Measurements from ENCODE around the gene SLC25A13. TPM values are rescaled to one million over a fixed set of nuclear protein-coding genes. Genes with fewer than 3 reads are reported as not detected.
"Not testable (repeated sequence)": the region's sequence is repeated elsewhere in the genome, so short reads cannot be mapped to it uniquely, and the experiment has no call there.

Gene SLC25A13
- total RNA-seq, 2 experiments from 2014 or later: 9.1 to 10.7 TPM

DNA sequence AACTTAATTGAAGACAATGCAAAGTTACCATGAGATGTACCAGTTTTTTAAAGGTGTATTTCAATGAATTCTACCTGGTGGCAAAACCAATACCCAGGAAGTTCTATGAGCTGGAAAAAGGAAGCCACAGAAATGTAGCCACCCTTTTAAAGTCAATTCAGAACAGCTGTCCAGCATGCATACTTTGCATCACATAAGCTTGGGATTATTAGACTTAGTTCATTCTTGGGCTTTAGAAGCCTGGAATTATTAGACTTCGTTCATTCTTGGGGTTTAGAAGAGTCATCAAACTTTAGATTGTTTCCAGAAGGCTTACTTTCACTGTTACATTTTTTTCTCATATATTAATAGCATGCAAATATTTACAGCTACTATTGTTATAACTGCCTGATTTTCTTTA lies 20.9 kb downstream of the SLC25A13 start:
- Mint-ChIP-seq H3K36me3 (peaks cover 4% of the 10 kb centered on the region), H3K9me3 (no peaks in the 10 kb centered on the region), H3K4me1 (peaks cover 9% of the 10 kb centered on the region), H3K4me3 (no peak overlapping the region), H3K27ac (no peak overlapping the region), H3K27me3 (no peaks in the 10 kb centered on the region)
- POLR2A ChIA-PET: no interaction called here
- ATAC-seq (ENCODE audit: low read depth) (no peak), DNase-seq (no peak)

DNA sequence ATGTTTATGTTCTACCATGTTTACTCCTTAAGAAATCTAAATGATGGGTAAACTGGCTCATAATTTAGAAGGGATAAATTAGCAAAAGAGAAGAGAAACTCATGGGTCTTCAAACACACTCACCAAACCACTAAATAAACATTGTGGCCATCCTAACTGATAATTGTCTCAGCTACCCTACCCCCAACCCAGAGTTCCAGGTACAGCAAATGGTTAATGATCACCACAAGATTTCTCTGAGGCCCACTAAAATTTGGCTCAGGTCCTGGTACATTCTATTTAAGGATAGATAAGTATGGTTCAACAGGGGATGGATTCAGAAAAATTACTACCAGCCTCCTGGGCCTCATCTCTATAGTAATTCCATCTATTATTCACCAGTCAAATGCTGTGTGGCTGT lies 21.4 kb downstream of the SLC25A13 start:
- no peak overlapping the region for H3K4me3 Mint-ChIP-seq
- peaks cover 5% of the 10 kb centered on the region for H3K36me3 Mint-ChIP-seq
- ATAC-seq (ENCODE audit: low read depth) (no peak), DNase-seq (no peak)
- H3K27me3 Mint-ChIP-seq: no peaks in the 10 kb centered on the region
- no peaks in the 10 kb centered on the region for H3K9me3 Mint-ChIP-seq
- peaks cover 8% of the 10 kb centered on the region for H3K4me1 Mint-ChIP-seq
- POLR2A ChIA-PET: no interaction called here
- H3K27ac Mint-ChIP-seq: no peak overlapping the region

DNA sequence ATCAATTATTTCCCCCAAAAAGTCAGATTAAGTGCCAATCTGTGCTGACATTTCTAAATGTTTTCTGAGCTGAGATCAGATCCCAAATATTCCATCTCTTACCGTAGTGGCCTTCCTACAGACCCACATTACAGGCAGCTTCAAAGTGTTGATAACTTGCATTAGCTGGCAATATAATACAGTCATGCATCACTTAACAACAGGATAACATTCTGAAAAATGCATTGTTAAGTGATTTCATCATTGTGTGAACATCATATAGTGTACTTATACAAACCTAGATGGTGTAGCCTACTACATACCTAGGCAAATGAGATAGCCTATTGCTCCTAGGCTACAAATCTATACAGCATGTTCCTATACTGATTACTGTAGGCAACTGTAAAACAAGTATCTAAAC lies 22.4 kb downstream of the SLC25A13 start:
- POLR2A ChIA-PET: no interaction called here
- H3K4me3 Mint-ChIP-seq: no peak overlapping the region
- H3K27me3 Mint-ChIP-seq: no peaks in the 10 kb centered on the region
- ATAC-seq (ENCODE audit: low read depth) (no peak), DNase-seq (no peak)
- H3K4me1 Mint-ChIP-seq: peaks cover 7% of the 10 kb centered on the region
- peaks cover 8% of the 10 kb centered on the region for H3K36me3 Mint-ChIP-seq
- no peaks in the 10 kb centered on the region for H3K9me3 Mint-ChIP-seq
- no peak overlapping the region for H3K27ac Mint-ChIP-seq

DNA sequence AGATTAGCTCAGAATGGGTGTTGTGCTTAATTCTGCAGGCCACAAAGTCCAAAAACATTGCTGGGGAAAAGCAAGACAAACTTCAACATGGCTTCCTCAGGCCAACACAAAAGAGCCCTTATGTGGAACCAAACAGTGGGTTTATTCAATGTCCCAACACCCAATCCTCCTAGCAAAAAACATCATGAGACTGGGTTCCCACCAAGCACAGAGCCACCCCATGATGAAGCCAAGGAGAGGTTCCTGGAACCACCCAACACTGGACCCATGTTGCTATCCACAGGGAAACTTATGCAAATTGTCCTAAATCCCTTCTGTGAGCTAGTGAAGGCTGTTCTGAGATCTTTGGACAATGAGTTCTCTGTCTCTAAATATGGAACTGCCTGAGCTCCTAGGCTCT lies 24.0 kb downstream of the SLC25A13 start:
- Mint-ChIP-seq H3K4me3 (no peak overlapping the region), H3K9me3 (peaks cover 2% of the 10 kb centered on the region), H3K36me3 (peaks cover 11% of the 10 kb centered on the region), H3K27me3 (no peaks in the 10 kb centered on the region), H3K4me1 (peaks cover 2% of the 10 kb centered on the region), H3K27ac (no peak overlapping the region)
- ATAC-seq (ENCODE audit: low read depth) (no peak), DNase-seq (no peak)
- POLR2A ChIA-PET: no interaction called here

DNA sequence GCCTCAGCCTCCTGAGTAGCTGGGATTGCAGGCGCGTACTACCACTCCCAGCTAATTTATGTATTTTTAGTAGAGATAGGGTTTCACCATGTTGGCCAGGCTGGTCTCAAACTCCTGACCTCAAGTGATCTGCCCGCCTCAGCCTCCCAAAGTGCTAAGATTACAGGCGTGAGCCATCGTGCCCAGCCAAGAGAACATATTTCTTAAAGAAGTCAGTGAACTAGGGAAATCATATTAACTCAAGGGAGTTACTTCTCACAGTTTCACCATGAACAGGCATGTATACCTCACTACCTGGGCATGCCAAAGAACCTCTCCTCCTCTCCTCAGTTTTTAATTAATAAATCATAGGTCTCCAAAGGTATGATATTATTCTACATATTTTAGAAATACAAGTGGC lies 24.5 kb downstream of the SLC25A13 start:
- H3K4me1 Mint-ChIP-seq; H3K9me3 Mint-ChIP-seq; DNase-seq; H3K27ac Mint-ChIP-seq; H3K4me3 Mint-ChIP-seq; ATAC-seq (ENCODE audit: low read depth); H3K27me3 Mint-ChIP-seq; POLR2A ChIA-PET: not testable (repeated sequence)
- H3K36me3 Mint-ChIP-seq: peaks cover 13% of the 10 kb centered on the region

DNA sequence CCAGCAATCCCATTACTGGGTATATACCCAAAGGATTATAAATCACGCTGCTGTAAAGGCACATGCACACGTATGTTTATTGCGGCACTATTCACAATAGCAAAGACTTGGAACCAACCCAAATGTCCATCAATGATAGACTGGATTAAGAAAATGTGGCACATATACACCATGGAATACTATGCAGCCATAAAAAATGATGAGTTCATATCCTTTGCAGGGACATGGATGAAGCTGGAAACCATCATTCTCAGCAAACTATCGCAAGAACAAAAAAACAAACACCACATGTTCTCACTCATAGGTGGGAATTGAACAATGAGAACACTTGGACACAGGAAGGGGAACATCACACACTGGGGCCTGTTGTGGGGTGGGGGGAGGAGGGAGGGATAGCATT lies 28.0 kb downstream of the SLC25A13 start:
- ATAC-seq (ENCODE audit: low read depth); H3K4me3 Mint-ChIP-seq; H3K27me3 Mint-ChIP-seq; POLR2A ChIA-PET; H3K9me3 Mint-ChIP-seq; H3K27ac Mint-ChIP-seq; H3K4me1 Mint-ChIP-seq; DNase-seq: not testable (repeated sequence)
- H3K36me3 Mint-ChIP-seq: peaks cover 26% of the 10 kb centered on the region

DNA sequence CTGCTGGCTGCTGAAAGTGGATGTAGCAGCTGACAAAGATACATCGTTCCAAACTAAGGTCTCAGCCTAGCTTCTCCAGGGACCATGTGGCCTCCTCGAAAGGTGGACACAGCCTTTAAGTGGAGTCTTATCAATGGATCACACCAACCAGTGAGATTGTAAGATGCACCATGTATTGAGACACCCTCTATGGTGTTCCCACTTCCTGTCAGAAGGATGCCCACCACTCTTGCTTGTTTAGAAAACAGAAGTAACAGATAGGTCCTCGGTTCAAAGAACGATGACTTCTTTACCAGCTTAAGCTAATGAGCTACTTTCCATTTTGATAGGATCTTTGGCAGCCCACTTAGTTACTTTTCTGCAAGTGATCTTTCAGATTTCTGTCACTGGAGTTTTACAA lies 34.3 kb downstream of the SLC25A13 start:
- ATAC-seq (ENCODE audit: low read depth): no peak
- H3K27me3 Mint-ChIP-seq: no peaks in the 10 kb centered on the region
- peaks cover 28% of the 10 kb centered on the region for H3K4me1 Mint-ChIP-seq
- POLR2A ChIA-PET: no interaction called here
- H3K9me3 Mint-ChIP-seq: peaks cover 8% of the 10 kb centered on the region
- no peak for DNase-seq
- H3K4me3 Mint-ChIP-seq: no peak overlapping the region
- peak overlapping the region; percentile 36 for H3K27ac Mint-ChIP-seq
- H3K36me3 Mint-ChIP-seq: peaks cover 23% of the 10 kb centered on the region

DNA sequence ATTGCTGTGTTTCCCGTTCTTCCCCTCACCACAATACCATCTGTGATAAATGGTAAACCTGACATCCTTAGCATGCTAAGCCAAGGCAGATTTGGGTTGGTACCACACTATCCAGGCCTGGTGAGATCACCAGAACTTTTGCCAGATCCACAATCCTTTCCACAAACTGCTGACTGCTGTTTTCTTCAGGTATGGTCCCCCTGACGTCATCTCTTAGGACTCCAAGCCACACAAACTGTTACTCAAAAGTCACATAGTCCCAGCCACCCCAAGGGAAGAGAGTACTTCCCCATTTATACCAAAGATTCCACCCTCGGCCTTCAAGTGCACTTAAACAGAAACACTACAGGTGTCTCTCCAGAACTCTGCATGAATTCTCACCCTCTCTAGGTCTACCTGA lies 34.8 kb downstream of the SLC25A13 start:
- peaks cover 28% of the 10 kb centered on the region for H3K4me1 Mint-ChIP-seq
- H3K4me3 Mint-ChIP-seq: no peak overlapping the region

DNA sequence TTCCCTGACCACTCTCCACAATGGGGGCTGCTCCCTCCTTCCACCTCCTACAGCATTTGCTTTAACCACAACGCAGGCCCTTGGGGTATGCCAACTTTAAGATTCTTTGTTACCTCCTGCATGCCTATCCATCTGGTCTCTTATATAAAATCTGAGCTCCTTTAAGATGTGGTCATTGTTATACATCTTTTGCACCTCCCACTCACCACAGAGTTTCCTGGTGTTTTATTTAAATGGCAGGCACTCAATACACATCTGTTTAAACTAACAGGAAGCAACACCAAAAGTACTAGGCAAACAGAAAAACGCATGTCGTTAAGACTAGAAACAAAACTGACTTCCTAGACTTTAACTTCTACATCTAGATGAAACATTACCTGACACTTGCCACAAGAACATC lies 36.3 kb downstream of the SLC25A13 start:
- H3K4me1 Mint-ChIP-seq: peaks cover 27% of the 10 kb centered on the region
- peak overlapping the region; percentile 65 for H3K4me3 Mint-ChIP-seq
- ATAC-seq (ENCODE audit: low read depth): peak; percentile 92
- DNase-seq: peak; percentile 39
- H3K36me3 Mint-ChIP-seq: peaks cover 16% of the 10 kb centered on the region
- no peaks in the 10 kb centered on the region for H3K27me3 Mint-ChIP-seq
- H3K9me3 Mint-ChIP-seq: peaks cover 8% of the 10 kb centered on the region
- POLR2A ChIA-PET: no interaction called here
- H3K27ac Mint-ChIP-seq: peak overlapping the region; percentile 89

More for the DNA sequence above, 34.8 kb downstream of the SLC25A13 start:
- H3K27ac Mint-ChIP-seq: peak overlapping the region; percentile 36
- ATAC-seq (ENCODE audit: low read depth): no peak
- no peaks in the 10 kb centered on the region for H3K27me3 Mint-ChIP-seq
- no peak for DNase-seq
- peaks cover 8% of the 10 kb centered on the region for H3K9me3 Mint-ChIP-seq
- peaks cover 21% of the 10 kb centered on the region for H3K36me3 Mint-ChIP-seq
- POLR2A ChIA-PET: no interaction called here

DNA sequence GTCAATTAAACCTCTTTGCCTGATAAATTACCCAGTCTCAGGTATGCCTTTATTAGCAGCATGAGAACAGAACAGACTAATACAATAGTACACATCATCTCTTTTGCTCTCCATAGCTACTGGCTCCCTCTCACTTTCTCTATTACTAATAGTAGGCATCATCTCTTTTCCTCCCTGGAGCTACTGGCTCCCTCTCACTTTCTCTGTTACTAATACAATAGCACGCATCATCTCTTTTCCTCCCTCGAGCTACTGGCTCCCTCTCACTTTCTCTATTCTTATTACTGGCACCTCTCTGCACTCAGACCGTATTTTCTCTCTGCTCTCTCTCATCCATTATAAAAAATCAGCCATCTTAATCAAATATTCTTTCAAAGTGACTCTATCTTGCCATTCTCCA lies 37.1 kb downstream of the SLC25A13 start:
- no peak for ATAC-seq (ENCODE audit: low read depth)
- peak overlapping the region; percentile 65 for H3K4me3 Mint-ChIP-seq
- POLR2A ChIA-PET: no interaction called here

DNA sequence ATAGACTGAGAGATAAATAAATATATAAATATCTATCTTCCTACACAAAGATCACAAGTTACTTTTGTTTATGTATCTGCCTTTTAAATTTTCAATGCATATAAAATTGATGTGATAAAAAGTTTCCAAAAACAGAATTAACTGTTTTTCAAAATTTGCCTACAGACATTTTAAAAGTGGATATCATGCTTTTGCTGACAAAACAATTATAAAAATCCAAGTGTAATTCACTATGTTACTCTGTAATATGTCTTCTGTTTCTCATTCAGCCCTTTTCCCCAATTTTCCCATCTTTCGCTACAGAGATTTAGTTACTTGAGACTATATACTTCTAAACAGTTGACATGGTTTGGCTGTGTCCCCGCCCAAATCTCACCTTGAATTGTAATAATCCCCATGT lies 37.7 kb downstream of the SLC25A13 start:
- POLR2A ChIA-PET: no interaction called here
- Mint-ChIP-seq H3K4me1 (peaks cover 27% of the 10 kb centered on the region), H3K36me3 (peaks cover 8% of the 10 kb centered on the region), H3K9me3 (peaks cover 3% of the 10 kb centered on the region), H3K4me3 (no peak overlapping the region), H3K27ac (no peak overlapping the region), H3K27me3 (no peaks in the 10 kb centered on the region)
- no peak for DNase-seq
- no peak for ATAC-seq (ENCODE audit: low read depth)

More for the DNA sequence above, 37.1 kb downstream of the SLC25A13 start:
- peaks cover 11% of the 10 kb centered on the region for H3K36me3 Mint-ChIP-seq
- no peaks in the 10 kb centered on the region for H3K27me3 Mint-ChIP-seq
- H3K4me1 Mint-ChIP-seq: peaks cover 27% of the 10 kb centered on the region
- H3K27ac Mint-ChIP-seq: peak overlapping the region; percentile 89
- peaks cover 8% of the 10 kb centered on the region for H3K9me3 Mint-ChIP-seq
- DNase-seq: no peak

DNA sequence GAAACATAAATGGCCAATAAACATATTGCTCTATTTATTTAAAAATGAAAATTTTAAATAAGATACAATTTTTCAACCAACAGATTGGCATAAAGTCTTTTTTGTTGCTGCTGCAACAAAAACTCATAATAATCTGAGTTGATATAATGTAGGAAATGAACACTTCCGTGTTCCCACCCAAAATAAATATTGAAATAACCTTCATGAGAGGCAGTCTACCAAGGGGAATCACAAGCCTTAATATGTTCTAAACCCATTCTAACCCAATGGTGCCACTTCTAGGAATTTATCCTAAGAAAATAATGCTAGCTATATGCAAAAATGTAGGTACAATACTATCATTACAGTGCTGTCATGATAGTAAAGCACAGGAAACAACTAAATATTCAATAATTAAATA lies 39.1 kb downstream of the SLC25A13 start:
- no peaks in the 10 kb centered on the region for H3K27me3 Mint-ChIP-seq
- peaks cover 7% of the 10 kb centered on the region for H3K36me3 Mint-ChIP-seq
- peaks cover 27% of the 10 kb centered on the region for H3K4me1 Mint-ChIP-seq
- DNase-seq: no peak
- no peak overlapping the region for H3K4me3 Mint-ChIP-seq
- no peak for ATAC-seq (ENCODE audit: low read depth)
- H3K27ac Mint-ChIP-seq: no peak overlapping the region
- POLR2A ChIA-PET: no interaction called here
- peaks cover 2% of the 10 kb centered on the region for H3K9me3 Mint-ChIP-seq

DNA sequence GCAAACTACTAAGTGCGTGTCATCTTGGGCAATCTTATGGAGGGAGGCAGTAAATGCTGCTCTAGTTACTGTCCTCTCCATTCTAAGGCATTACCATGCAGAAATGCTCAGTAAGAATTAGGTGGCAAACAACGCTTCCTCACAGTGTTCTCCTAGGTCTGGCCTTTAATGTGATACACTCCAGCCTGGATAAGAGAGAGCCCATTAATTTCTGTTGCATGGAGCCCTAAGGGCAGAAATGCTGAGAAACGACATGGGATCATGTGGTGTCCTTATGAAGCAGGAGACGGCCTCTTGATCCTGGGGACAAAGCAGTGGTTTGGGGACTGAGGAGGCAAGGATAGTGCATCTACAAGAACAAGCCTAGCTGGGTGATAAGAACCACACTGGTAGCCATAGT lies 44.0 kb downstream of the SLC25A13 start:
- H3K4me3 Mint-ChIP-seq: no peak overlapping the region
- POLR2A ChIA-PET: no interaction called here
- H3K27ac Mint-ChIP-seq: no peak overlapping the region
- H3K27me3 Mint-ChIP-seq: no peaks in the 10 kb centered on the region
- ATAC-seq (ENCODE audit: low read depth) (no peak), DNase-seq (no peak)
- H3K36me3 Mint-ChIP-seq: peaks cover 20% of the 10 kb centered on the region
- no peaks in the 10 kb centered on the region for H3K4me1 Mint-ChIP-seq
- peaks cover 3% of the 10 kb centered on the region for H3K9me3 Mint-ChIP-seq

DNA sequence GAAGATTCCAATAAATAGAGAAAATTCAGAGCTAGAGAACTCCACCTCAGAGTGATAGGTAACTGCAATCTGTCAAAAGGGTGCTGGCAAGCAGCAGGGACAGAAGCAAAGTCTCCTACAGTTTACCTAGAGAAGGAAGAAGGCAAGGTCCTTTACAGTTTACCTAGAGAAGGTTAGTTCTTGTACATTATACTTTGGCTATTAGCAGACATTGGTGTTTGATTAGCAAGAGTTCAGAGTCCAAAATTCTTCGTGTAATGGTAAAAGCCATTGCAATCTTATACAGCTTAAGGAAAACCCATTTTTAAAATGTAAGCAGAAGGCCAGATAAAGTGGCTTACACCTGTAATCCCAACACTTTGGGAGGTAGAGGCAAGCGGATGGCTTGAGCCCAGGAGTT lies 45.9 kb downstream of the SLC25A13 start:
- ATAC-seq (ENCODE audit: low read depth): no peak
- H3K27ac Mint-ChIP-seq: no peak overlapping the region
- H3K36me3 Mint-ChIP-seq: peaks cover 20% of the 10 kb centered on the region
- POLR2A ChIA-PET: no interaction called here
- H3K9me3 Mint-ChIP-seq: peaks cover 3% of the 10 kb centered on the region
- DNase-seq: no peak
- H3K4me1 Mint-ChIP-seq: no peaks in the 10 kb centered on the region
- H3K4me3 Mint-ChIP-seq: no peak overlapping the region
- no peaks in the 10 kb centered on the region for H3K27me3 Mint-ChIP-seq

DNA sequence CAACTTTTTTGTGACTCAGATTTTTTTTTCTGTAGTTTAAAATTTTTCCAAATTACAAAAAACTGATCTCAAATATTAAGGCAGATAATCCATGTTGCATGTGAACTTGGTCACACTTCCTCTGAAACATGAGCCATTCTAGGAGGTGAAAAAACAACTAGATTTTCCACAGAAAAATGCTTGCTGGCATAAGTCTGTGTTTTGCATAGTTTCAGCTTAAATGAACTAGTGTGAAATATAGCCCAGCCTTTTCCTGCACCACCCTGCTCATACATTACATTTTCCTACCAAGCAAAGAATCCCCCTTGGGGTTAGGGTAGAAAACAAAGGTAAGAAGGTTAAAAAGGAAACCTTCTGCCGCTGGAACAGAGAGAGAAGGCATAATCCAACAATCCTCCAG lies 48.2 kb downstream of the SLC25A13 start:
- Mint-ChIP-seq H3K27ac (no peak overlapping the region), H3K36me3 (peaks cover 25% of the 10 kb centered on the region), H3K27me3 (no peaks in the 10 kb centered on the region), H3K4me3 (no peak overlapping the region), H3K9me3 (peaks cover 3% of the 10 kb centered on the region), H3K4me1 (no peaks in the 10 kb centered on the region)
- ATAC-seq (ENCODE audit: low read depth) (no peak), DNase-seq (no peak)
- POLR2A ChIA-PET: no interaction called here

Measured in activated naive CD8-positive, alpha-beta T cell treated with anti-CD3 and anti-CD28 coated beads, Interleukin-2, amount 10 ng/mL, durations not matched to agents 7 days and 5 days (primary cell).